Astrocyte of the spinal cord (primary cell): ENCODE results near the gene GFY.

Source experiments
- DNase-seq: peaks from one replicate; pipeline ENCODE4 v3.0.0; 2011; ENCODE audit warnings: low read depth, low spot score
- H3K4me3 ChIP-seq: 2 replicates; pipeline ENCODE4 v1.5.1; 2011; ENCODE audit warnings: low read depth, mild to moderate bottlenecking, low read length, moderate library complexity
- CTCF ChIP-seq: IDR thresholded peaks from 2 replicates; pipeline ENCODE4 v1.5.1; 2012; ENCODE audit warnings: low read depth, mild to moderate bottlenecking, low read length, inconsistent platforms
- in situ Hi-C: cut with HindIII; loops from 2 replicates; pipeline ENCODE4 v1.10.0; 2017; ENCODE audit warnings: low sequenced_read_pairs

The GFY gene

GRCh38 chr19:49408816-49409440 is 16.3 kb upstream of the GFY start:
- no peak for DNase-seq

GRCh38 chr19:49409441-49410029 is 15.7 kb upstream of the GFY start:
- no peak overlapping the region for H3K4me3 ChIP-seq
- TF ChIP-seq CTCF, result no peak
- no peak for DNase-seq
- in situ Hi-C loops, result no loop called here

More at GRCh38 chr19:49408816-49409440, 16.3 kb upstream of the GFY start:
- no peak overlapping the region for H3K4me3 ChIP-seq
- TF ChIP-seq CTCF, result no peak
- in situ Hi-C loops, result no loop called here

- in situ Hi-C loops, result no loop called here
- H3K4me3 ChIP-seq, result no peak overlapping the region
- no peak for TF ChIP-seq CTCF
These were observed 13.4 kb upstream of the GFY start for GRCh38 chr19:49411681-49412326.

GRCh38 chr19:49413348-49413747 is 11.8 kb upstream of the GFY start:
- DNase-seq, result no peak
- no peak overlapping the region for H3K4me3 ChIP-seq
- in situ Hi-C loops, result no loop called here
- no peak for TF ChIP-seq CTCF

More at GRCh38 chr19:49411681-49412326, 13.4 kb upstream of the GFY start:
- DNase-seq, result no peak

- in situ Hi-C loops, result no loop called here
- TF ChIP-seq CTCF, result no peak
- no peak for DNase-seq
- H3K4me3 ChIP-seq, result no peak overlapping the region
These were observed 10.9 kb upstream of the GFY start for GRCh38 chr19:49414256-49414655.

GRCh38 chr19:49415102-49415809 is 9.9 kb upstream of the GFY start:
- in situ Hi-C loops, result no loop called here
- H3K4me3 ChIP-seq, result no peak overlapping the region
- DNase-seq, result no peak
- no peak for TF ChIP-seq CTCF
